K562 (cell line): ENCODE data around the gene CNGB1.

Experiments
- POLR2A ChIP-seq: fragments of 450-650 bp; conservative IDR thresholded peaks from 2 replicates; pipeline ENCODE4 v1.6.1; 2016
- SETDB1 ChIP-seq: IDR thresholded peaks from one replicate; pipeline ENCODE4 v1.6.1; 2012; ENCODE audit warnings: low read length, control low read depth, inconsistent platforms
- TF ChIP-seq, protein P1 (sequence below): sonication (generic); formaldehyde crosslinking; IDR thresholded peaks from 2 replicates; pipeline ENCODE4 v1.8.1; 2022; ENCODE audit warnings: missing genetic modification reagents

DNA sequence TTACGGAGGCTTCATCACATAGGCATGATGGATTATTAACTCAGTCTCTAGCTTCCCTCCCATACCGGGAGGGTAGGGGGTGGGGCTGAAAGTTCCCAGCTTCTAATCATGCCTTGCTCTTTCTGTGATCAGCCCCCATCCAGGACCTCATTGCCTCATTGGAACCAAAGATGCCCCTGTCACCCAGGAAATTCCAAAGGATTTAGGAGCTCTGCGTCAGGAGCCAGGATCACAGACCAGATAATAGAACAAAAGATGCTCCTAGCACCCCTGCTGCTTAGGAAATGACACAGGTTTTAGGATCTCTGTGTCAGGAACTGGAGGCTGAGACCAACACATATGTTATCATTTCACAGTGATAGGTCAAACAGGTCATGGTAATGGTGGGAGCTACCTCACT, 40.0 kb upstream of the CNGB1 start:
- TF ChIP-seq, protein P1, sequence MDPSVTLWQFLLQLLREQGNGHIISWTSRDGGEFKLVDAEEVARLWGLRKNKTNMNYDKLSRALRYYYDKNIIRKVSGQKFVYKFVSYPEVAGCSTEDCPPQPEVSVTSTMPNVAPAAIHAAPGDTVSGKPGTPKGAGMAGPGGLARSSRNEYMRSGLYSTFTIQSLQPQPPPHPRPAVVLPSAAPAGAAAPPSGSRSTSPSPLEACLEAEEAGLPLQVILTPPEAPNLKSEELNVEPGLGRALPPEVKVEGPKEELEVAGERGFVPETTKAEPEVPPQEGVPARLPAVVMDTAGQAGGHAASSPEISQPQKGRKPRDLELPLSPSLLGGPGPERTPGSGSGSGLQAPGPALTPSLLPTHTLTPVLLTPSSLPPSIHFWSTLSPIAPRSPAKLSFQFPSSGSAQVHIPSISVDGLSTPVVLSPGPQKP (CRISPR knock-in tag): no peak
- TF ChIP-seq POLR2A (no peak), SETDB1 (no peak)
